SK-MEL-5 (cell line): ENCODE data around the gene PGPEP1. TPM values are rescaled to one million over a fixed set of nuclear protein-coding genes. Genes with fewer than 3 reads are reported as not detected.

Experiments used
- DNase-seq: peaks from one replicate; pipeline ENCODE4 v3.0.0-alpha.2; 2016; ENCODE audit warnings: low read depth, low spot score
- in situ Hi-C: cut with HindIII; loops from 2 replicates; pipeline ENCODE4 v1.10.0; 2016; ENCODE audit warnings: low sequenced_read_pairs, high pct_unique_total_duplicates, low pct_unique_long_range_greater_than_20kb
- polyA plus RNA-seq, 2 experiments: library from polyadenylated mRNA; depleted of rRNA; stranded (reverse); fragments of >200 nt; gene quantifications; 2 replicates each; pipeline ENCODE4 v1.2.3, GENCODE V29; 2015
- total RNA-seq: library from RNA; depleted of rRNA; stranded (reverse); fragments of >200 nt; shearing (Covaris generic); gene quantifications from 2 replicates; pipeline ENCODE4 v1.2.3, GENCODE V29; 2014; rRNA removed

Gene PGPEP1, protein sequence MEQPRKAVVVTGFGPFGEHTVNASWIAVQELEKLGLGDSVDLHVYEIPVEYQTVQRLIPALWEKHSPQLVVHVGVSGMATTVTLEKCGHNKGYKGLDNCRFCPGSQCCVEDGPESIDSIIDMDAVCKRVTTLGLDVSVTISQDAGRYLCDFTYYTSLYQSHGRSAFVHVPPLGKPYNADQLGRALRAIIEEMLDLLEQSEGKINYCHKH
- 8.1 and 10.5 TPM in 2 replicates for total RNA-seq
- polyA plus RNA-seq (2015; cell fraction: cytosol; rRNA removed): 8.1 and 16.6 TPM in 2 replicates
- polyA plus RNA-seq (2015; cell fraction: nucleus; rRNA removed): 18.1 and 24.7 TPM in 2 replicates

GRCh38 chr19:18340190-18340989, at the start of gene PGPEP1:
Gene PGPEP1, plus strand, starts transcription at chr19:18340598. Its CDS starts 84 bp downstream, at chr19:18340682.
- in situ Hi-C loops: no loop called here
- peak; percentile 52 for DNase-seq

GRCh38 chr19:18291019-18291524, 49.3 kb upstream of the PGPEP1 start:
- DNase-seq: no peak
- in situ Hi-C loops: no loop called here

DNA sequence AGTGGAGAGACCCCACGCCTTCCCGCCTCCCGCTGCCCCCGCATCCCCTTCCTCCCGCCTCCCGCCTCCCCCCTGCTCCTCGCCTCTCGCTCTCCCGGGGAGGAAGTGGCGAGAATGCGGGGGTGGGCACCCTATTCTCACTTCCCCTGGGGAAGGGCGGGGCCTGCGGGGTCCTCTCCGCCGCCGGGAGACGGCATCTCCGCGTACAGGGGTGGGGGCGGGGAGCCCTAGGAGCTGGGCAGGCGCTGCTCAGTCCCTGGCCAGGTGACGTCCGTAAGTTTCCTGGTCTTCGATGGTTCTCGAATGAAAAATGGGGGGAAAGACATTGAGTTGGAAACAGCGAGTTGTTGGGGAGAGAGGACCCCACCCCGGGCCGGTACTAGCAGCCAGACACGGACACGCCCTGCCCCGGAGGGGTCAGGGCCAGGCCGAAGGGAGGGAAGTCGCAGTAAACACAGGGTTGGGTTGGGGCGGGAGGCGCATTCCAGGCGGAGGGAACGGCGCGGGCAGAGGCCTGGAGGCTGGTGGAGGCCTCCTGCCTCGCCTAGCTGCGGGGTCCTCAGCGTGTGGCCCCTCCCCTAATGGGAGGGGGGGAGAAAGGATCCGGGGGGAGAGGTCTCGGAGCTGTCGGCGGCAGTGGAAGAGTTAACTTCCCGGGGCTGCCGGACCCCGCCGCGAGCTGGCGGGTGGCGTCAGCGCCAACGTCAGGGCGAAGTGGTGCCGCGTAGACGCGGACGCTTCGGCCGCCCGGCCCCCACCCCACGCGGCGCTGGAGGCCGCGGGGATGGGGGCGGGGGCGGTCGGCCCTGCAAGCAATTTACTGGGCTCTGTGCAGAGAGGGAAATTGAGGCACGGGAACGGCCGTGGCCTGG, 48.6 kb upstream of the PGPEP1 start:
- peak; percentile 45 for DNase-seq
- in situ Hi-C loops: no loop called here

GRCh38 chr19:18292462-18292809, 48.0 kb upstream of the PGPEP1 start:
- DNase-seq: no peak
- in situ Hi-C loops: no loop called here

- in situ Hi-C loops: no loop called here
- DNase-seq: peak; percentile 53
Measured at GRCh38 chr19:18292810-18293641, 47.4 kb upstream of the PGPEP1 start.

- in situ Hi-C loops: no loop called here
- DNase-seq: no peak
Measured at GRCh38 chr19:18293642-18294466, 46.5 kb upstream of the PGPEP1 start.

DNA sequence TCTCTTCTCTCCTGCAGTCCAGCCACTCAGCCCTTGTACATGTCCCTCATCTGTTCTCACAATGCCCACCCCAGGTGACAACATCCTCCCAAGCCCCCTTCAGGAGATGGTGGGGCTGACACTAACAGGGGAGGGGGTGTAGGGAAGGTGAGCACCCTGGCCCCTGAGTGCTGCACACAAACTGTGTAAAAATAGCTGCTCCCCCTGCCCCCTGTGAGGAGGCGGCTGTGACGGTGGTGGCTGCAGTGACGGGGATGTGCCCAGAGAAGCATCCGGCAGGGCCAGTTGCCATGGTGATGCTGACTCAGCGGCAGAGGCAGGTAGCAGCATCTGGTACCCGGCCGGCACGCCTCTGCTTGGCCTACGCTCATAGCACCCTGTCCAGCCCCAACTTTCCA, 45.9 kb upstream of the PGPEP1 start:
- in situ Hi-C loops: no loop called here
- DNase-seq: no peak

DNA sequence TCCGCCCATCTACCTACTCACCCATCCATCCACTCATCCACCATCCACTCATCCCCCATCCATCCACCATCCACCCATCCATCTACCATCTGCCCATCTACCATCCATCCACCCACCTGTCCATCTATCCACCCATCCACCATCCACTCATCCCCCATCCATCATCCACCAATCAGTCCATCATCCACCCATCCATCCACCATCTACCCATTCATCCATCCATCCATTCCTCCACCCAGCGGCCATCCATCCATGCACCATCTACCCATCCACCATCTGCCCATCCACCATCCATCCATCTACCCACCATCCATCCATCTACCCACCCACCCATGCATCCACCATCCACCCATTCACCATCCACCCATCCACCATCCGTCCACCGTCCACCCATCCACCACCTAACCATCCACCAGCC, 45.4 kb upstream of the PGPEP1 start:
- in situ Hi-C loops: no loop called here

GRCh38 chr19:18297308-18297707, 43.1 kb upstream of the PGPEP1 start:
- DNase-seq: no peak
- in situ Hi-C loops: no loop called here

More for the DNA sequence above, 45.4 kb upstream of the PGPEP1 start:
- no peak for DNase-seq

- no peak for DNase-seq
- in situ Hi-C loops: no loop called here
Measured at GRCh38 chr19:18298601-18299000, 41.8 kb upstream of the PGPEP1 start.

- no peak for DNase-seq
- in situ Hi-C loops: no loop called here
Measured at GRCh38 chr19:18299654-18300053, 40.7 kb upstream of the PGPEP1 start.

GRCh38 chr19:18300930-18301717, 39.3 kb upstream of the PGPEP1 start:
- DNase-seq: no peak
- in situ Hi-C loops: no loop called here

DNA sequence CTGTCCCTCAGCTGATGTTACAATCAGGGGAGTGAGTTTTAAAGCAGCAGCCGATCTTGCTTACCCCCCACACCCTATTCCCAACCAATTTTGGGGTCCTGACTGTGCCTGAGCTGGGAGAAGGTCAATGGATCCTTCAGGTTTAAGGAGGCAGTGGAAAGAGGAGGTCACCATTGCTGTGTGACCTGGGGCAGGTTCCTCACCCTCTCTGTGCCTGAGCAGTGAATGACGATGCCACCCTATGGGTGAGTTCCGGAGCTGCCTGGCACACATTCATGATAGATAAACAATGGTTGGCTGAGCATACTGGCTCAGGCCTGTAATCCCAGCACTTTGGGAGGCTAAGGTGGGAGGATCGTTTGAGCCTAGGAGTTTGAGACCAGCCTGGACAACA, 38.7 kb upstream of the PGPEP1 start:
- in situ Hi-C loops: no loop called here
- no peak for DNase-seq

DNA sequence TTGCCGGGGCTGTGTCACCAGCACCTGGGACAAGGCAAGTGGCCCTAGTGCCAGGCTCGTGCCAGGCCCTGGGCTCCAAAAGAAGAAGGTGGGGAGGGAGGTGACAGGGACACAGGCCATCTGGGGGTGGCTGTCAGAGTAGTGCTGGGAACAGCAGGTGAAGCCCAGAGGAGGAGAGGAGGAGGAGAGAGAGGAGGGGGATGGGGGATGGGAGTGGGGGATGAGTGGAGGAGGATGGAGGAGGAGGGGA, 36.3 kb upstream of the PGPEP1 start:
- DNase-seq: no peak
- in situ Hi-C loops: no loop called here

- in situ Hi-C loops: no loop called here
- peak; percentile 47 for DNase-seq
Measured at GRCh38 chr19:18304458-18305310, 35.7 kb upstream of the PGPEP1 start.
